Muscle of back (tissue), 13 donors: ENCODE results near the gene AIMP1. TPM values are rescaled to one million over a fixed set of nuclear protein-coding genes. Genes with fewer than 3 reads are reported as not detected.

ENCODE experiments used
- DNase-seq, 3 donors: peaks; one replicate each; pipeline versions ENCODE4 v3.0.0 to v3.0.0-alpha.2; 2013
- long read RNA-seq, 9 donors: transcript quantifications; one replicate each; lab custom pipeline, GENCODE V29; 2026
- polyA plus RNA-seq, 10 donors: library from polyadenylated mRNA; unstranded; fragments of 120-200 nt; gene quantifications; one replicate each; pipeline ENCODE4 v1.2.1, GENCODE V29; 2013; ENCODE audit not compliant: insufficient read length in 10 of 10

Gene AIMP1
- 10 to 100 TPM; 39.0 to 56.1 (median 45.2) TPM for polyA plus RNA-seq
- long read RNA-seq, donor 1, transcript AIMP1-202 (7 exons, 2,586 nt) = major isoform, 5 of 22 reads
- long read RNA-seq, donor 1, partial matches to known transcripts = 17 of 22 reads
- long read RNA-seq, donor 1, other reads (novel, unspliced or antisense) = 0 of 22 reads
- long read RNA-seq, donor 2, transcript AIMP1-202 (7 exons, 2,586 nt) = major isoform, 8 of 34 reads
- long read RNA-seq, donor 2, partial matches to known transcripts = 26 of 34 reads
- long read RNA-seq, donor 2, other reads (novel, unspliced or antisense) = 0 of 34 reads
- long read RNA-seq, donor 3 = 0 reads
- long read RNA-seq, donor 4, transcript AIMP1-202 (7 exons, 2,586 nt) = major isoform, 6 of 6 reads
- long read RNA-seq, donor 4, partial matches to known transcripts = 0 of 6 reads
- long read RNA-seq, donor 4, other reads (novel, unspliced or antisense) = 0 of 6 reads
- long read RNA-seq, donor 5, transcript AIMP1-202 (7 exons, 2,586 nt) = major isoform, 7 of 26 reads
- long read RNA-seq, donor 5, partial matches to known transcripts = 19 of 26 reads
- long read RNA-seq, donor 5, other reads (novel, unspliced or antisense) = 0 of 26 reads
- long read RNA-seq, donor 6, transcript AIMP1-202 (7 exons, 2,586 nt) = major isoform, 12 of 18 reads
- long read RNA-seq, donor 6, partial matches to known transcripts = 6 of 18 reads
- long read RNA-seq, donor 6, other reads (novel, unspliced or antisense) = 0 of 18 reads
- long read RNA-seq, donor 7, transcript AIMP1-202 (7 exons, 2,586 nt) = major isoform, 5 of 14 reads
- long read RNA-seq, donor 7, partial matches to known transcripts = 9 of 14 reads
- long read RNA-seq, donor 7, other reads (novel, unspliced or antisense) = 0 of 14 reads
- long read RNA-seq, donor 8, partial matches to known transcripts = 14 of 18 reads
- long read RNA-seq, donor 8, other reads (novel, unspliced or antisense) = 0 of 18 reads
- long read RNA-seq, donor 9, partial matches to known transcripts = 0 of 1 reads
- long read RNA-seq, donor 9, other reads (novel, unspliced or antisense) = 0 of 1 reads

DNA sequence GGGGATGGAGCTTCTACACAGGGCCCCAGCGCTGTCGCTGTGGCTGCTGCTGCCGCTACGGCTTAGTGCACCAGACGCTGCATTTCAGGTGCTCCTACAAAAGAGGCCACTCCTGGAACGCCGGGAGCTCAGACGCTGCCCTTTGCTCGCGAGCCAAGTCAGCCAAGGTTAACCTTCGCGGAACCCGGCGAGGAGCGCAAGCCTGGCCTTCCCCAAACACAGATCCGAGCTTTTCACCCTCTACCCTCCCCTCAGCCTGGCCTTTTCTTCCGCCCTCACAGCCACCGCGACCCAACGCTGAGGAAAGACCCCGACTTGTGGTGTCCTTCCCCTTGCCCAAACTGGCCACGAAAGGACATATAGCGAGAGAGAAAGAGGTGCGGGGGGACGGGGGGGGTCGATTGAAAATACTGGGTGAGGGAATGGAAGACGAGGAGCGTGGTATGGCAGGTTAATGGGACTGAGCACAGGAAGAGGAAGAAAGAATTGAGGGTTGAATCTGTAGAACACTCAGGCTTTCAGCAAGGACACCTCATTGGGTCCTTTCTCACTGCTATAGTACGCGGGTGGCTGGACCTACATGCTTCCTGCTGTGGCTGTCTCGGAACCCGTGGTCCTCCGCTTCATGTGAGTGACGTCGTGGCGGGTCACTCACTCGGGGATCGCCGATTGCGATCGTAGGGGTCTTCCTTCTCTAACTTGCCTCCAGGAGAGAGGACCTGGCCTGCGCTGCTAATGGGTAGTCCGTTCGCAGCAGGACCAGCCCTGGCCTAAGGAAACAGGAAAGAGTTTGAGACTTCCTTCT, at the start of gene AIMP1, which contains the start of gene TBCK:
TSS of gene AIMP1 (plus strand) at position 583 of the 805 bp plus-strand sequence. CDS start 8,460 bp downstream, outside the sequence.
TSS of gene TBCK (minus strand) at position 242 of the 805 bp plus-strand sequence. CDS start 7,249 bp downstream, outside the sequence.
- DNase-seq = peak; percentile 96 to 99 (median 96)

DNA sequence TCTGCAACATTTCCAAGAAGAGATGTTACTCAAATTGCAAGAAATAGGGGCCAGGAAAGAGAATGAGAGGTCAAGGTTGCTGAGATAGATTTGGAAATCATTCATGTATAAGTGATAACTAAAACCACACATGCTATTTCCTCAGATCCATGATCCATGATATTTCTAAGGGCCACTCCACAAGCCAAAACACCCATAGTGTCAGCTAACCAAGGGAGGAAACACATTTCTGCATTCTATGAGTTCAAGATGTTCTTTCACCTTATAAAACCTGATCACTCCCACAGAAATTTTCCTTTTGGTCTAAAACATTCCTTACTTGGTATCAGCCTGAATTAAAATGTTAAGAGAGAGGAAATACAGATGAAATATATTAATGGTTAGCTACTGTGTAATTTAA, 47.6 kb upstream of the AIMP1 start:
- peak in 1 of 3 donors; percentile 9 for DNase-seq

GRCh38 chr4:106269711-106270110, 46.6 kb upstream of the AIMP1 start:
- DNase-seq = peak in 1 of 3 donors; percentile 8

DNA sequence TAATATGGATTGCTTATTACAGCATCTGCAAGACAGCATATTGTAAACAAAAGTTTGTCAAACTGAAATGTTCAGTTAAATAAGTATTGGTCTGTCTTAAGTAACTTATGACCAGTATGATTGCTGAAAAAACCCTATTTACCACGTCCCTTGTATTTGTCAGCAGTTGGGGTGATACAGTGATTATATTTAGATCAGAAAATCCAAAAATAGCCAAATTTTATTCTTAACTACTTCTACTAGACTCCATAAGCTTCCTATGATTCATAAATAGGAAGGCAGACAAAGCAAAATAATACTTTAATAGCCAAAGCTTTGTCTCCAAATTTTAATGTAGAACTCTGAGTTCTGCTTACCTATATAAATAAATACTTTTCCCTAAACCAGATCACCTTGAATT, 45.6 kb upstream of the AIMP1 start:
- no peak for DNase-seq

- DNase-seq = no peak
Observed at GRCh38 chr4:106273831-106274230, 42.5 kb upstream of the AIMP1 start.

GRCh38 chr4:106277140-106277675, 39.1 kb upstream of the AIMP1 start:
- DNase-seq = no peak

DNA sequence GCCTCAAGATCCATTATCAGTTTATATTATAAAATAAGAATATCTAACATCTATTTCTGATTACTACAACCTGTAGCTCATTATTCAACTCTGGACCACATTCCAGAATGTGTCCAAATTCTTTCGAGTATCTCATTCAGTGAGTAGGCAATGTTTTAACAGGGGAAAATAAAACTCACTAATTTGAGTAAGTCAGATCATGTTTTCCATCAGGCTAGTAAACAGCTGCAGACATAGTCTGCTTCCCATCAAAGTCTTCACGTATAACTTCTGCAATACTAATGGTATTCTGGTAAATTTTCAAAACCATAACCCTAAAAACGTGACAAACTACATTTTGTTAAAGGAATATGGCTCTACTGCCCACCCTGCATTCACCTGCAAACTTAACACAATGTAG, 32.1 kb upstream of the AIMP1 start:
- no peak for DNase-seq

DNA sequence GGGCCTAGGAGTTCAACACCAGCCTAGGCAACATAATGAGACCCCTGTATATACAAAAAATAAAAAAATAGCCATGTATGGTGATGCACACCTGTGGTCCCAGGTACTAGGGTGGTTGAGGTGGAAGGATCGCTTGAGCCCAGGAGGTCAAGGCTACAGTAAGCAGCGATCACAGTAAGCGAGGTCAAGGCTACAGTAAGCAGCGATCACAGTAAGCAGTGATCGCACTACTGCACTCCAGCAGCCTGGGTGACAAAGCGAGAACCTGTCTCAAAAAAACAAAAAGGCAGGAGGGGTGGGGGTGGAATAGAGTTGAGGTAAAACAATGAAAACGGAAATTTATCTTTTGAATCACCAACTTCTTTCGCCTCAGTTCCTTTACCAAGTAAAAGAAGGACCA, 29.7 kb upstream of the AIMP1 start:
- no peak for DNase-seq

GRCh38 chr4:106287353-106287969, 28.9 kb upstream of the AIMP1 start:
- DNase-seq = peak in 1 of 3 donors; percentile 67

- no peak for DNase-seq
Observed at GRCh38 chr4:106289737-106290136, 26.6 kb upstream of the AIMP1 start.

GRCh38 chr4:106291678-106292077, 24.7 kb upstream of the AIMP1 start:
- DNase-seq = no peak

- no peak for DNase-seq
Observed at GRCh38 chr4:106294062-106294461, 22.3 kb upstream of the AIMP1 start.

- no peak for DNase-seq
Observed at GRCh38 chr4:106297245-106298035, 18.9 kb upstream of the AIMP1 start.

DNA sequence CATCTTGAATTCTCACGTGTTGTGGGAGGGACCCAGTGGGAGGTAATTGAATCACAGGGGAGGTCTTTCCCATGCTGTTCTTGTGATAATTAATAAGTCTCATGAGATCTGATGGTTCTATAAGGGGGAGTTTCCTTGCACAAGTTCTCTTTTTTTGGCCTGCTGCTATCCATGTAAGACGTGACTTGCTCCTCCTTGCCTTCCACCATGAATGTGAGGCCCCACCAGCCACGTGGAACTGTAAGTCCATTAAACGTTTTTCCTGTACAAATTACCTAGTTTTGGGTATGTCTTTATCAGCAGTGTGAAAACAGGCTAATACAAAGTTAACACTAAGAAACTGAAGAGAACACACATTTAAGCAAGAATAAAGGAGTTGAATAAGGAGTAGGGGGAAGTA, 16.4 kb upstream of the AIMP1 start:
- no peak for DNase-seq

DNA sequence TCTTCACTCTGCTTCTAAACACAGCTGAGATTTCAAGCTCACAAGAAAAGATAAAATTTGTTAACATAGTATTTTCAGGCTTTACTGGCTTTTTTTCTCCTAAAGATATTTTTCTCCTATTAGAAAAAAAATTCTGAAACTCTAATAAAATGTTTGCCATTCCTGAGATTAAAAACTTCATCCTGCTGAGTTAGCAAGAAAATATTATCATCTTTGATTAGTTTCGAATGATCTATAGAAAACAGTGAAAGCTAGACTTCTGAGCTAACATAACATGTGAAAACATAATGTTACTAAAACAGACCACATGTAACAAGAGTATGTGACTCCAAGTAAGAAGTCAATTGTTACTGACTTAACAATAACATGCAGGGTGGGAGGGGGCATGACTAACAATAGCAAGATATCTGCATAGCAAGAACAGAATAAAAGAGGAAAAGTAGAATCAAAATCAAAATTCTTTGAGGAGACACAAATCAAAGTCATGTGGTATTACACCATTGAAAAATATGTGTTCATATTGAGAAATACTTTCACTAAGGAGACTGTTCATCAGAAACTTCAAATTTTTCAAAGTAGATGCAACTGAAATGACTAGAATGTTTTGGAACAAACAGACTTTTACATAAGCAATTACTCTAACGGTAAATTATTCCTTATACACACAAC, 14.8 kb upstream of the AIMP1 start:
- DNase-seq = no peak

DNA sequence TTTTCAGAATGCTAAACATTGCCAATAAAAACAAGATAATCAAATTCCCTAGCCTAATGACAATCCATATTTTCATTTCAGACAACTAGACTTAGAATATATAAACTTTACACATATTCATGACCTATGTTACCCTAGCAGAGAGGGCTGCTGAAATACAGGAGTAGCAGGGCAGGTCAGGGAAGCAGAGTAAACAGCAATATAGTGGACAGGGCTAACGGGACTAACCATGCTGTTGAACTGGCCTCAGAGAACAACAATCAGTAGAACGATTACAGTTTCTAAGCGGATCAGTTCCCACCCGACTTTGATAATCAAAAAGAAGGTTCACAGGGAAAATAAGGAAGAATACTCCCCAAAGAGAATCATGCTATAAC, 14.3 kb upstream of the AIMP1 start:
- no peak for DNase-seq

- no peak for DNase-seq
Observed at GRCh38 chr4:106303548-106304281, 12.6 kb upstream of the AIMP1 start.

GRCh38 chr4:106304632-106305031, 11.7 kb upstream of the AIMP1 start:
- no peak for DNase-seq
